Epithelial cell of esophagus (primary cell): Measurements from ENCODE around the gene BORCS5.
"Not testable (repeated sequence)": the region's sequence is repeated elsewhere in the genome, so short reads cannot be mapped to it uniquely, and the experiment has no call there.

Experiments
- DNase-seq: peaks from one replicate; pipeline ENCODE4 v3.0.0; 2010; ENCODE audit warnings: low read depth
- H3K4me3 ChIP-seq: 2 replicates; pipeline ENCODE4 v1.5.1; 2011; ENCODE audit warnings: mild to moderate bottlenecking, low read length, control low read depth
- CTCF ChIP-seq: IDR thresholded peaks from 2 replicates; pipeline ENCODE4 v1.5.1; 2011; ENCODE audit warnings: low read depth, mild to moderate bottlenecking, low read length, control low read depth, inconsistent platforms; ENCODE audit not compliant: insufficient read depth; ENCODE audit errors: missing control alignments

BORCS5 gene

GRCh38 chr12:12336511-12336910 lies 20.4 kb upstream of the BORCS5 start:
- no peak for TF ChIP-seq CTCF
- no peak for DNase-seq
- no peak overlapping the region for H3K4me3 ChIP-seq

- H3K4me3 ChIP-seq = no peak overlapping the region
- peak; percentile 60 for DNase-seq
- no peak for TF ChIP-seq CTCF
Observed at GRCh38 chr12:12338527-12339168, 18.2 kb upstream of the BORCS5 start.

GRCh38 chr12:12349711-12350665 lies 6.9 kb upstream of the BORCS5 start, which contains the start of gene MANSC1:
Gene MANSC1 (minus strand): TSS chr12:12350242. CDS start chr12:12343314, 6,928 bp downstream.
- TF ChIP-seq CTCF = peak; percentile 31
- peak within 1 kb of the TSS; percentile 67 for H3K4me3 ChIP-seq
- peak; percentile 58 for DNase-seq

- peak; percentile 84 for DNase-seq
Observed at GRCh38 chr12:12350868-12351463, 5.9 kb upstream of the BORCS5 start.

GRCh38 chr12:12351468-12352185 lies 5.3 kb upstream of the BORCS5 start:
- H3K4me3 ChIP-seq, DNase-seq: not testable (repeated sequence)

More at GRCh38 chr12:12350868-12351463, 5.9 kb upstream of the BORCS5 start:
- H3K4me3 ChIP-seq = no peak overlapping the region
- no peak for TF ChIP-seq CTCF

GRCh38 chr12:12353276-12353675 lies 3.6 kb upstream of the BORCS5 start:
- H3K4me3 ChIP-seq = no peak overlapping the region
- TF ChIP-seq CTCF = no peak
- DNase-seq = no peak
